Measurements from ENCODE around the gene EFCAB11. TPM values are rescaled to one million over a fixed set of nuclear protein-coding genes. Genes with fewer than 3 reads are reported as not detected.
A peak's percentile ranks its signal among the peaks of the same experiment; 100 is the strongest.

Gene EFCAB11
- total and polyA plus RNA-seq, 2 donors, result 5.6 to 7.6 TPM

DNA sequence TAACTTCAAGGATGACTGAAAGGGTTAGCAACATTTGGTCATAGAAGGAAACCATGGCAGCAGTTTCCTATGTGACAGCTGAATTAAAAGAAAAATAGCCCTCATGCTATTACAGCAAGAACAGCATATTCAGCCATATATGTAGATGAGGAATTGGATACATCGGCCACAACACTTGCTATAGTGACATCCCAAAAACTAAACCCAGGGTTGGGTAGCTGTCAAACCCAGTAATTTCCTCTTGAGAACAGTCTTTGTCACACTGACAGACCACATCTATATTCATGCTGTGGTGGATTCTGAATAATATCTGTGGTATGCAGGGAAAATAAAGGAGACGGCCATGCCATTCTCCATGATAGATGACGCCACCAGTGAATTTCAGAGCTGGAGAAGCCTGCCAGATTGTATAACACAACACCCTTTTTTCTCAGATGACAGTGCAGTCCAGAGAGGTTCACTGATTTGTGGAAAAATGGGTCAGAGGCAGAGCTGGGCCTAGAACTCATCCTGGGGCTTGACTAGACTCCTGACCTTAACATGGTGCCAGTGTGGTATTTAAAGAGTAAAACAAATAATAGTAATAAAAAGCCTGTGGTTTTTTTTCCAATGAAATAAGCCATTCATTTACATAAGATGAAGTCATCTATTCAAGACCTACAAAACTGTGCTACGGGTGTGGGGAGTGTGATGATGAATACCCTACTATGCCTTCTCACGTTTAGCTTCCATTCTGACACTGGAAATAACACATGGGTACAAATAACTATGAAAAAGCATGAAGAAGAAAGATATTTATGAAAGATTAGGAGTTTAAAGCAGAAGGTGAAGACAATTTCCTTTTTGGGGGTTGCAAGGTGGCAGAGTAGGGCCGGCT lies 32.3 kb downstream of the EFCAB11 start:
- H3K27me3 ChIP-seq (ENCODE audit: control insufficient read depth in 2 of 2, insufficient read depth in 1 of 2, low read length in 1 of 2), result no peaks in the 10 kb centered on the region
- no peak overlapping the region for H3K4me3 ChIP-seq (ENCODE audit: low read length in 2 of 2)
- WGBS, result 97% methylated on average over 6 of the region's 6 CpGs
- H3K4me1 ChIP-seq (ENCODE audit: control insufficient read depth in 2 of 2, insufficient read depth in 2 of 2, low read length in 2 of 2), result no peaks in the 10 kb centered on the region
- no peaks in the 10 kb centered on the region for H3K36me3 ChIP-seq (ENCODE audit: control insufficient read depth in 2 of 2, insufficient read depth in 2 of 2, low read length in 1 of 2)
- DNase-seq (ENCODE audit: low read depth in 6 of 9, low spot score in 9 of 9), result no peak
- no peak overlapping the region for H3K27ac ChIP-seq (ENCODE audit: low read depth in 1 of 2, low read length in 1 of 2)
- no peaks in the 10 kb centered on the region for H3K9me3 ChIP-seq (ENCODE audit: control insufficient read depth in 2 of 2, insufficient read depth in 1 of 2, low read length in 1 of 2)

DNA sequence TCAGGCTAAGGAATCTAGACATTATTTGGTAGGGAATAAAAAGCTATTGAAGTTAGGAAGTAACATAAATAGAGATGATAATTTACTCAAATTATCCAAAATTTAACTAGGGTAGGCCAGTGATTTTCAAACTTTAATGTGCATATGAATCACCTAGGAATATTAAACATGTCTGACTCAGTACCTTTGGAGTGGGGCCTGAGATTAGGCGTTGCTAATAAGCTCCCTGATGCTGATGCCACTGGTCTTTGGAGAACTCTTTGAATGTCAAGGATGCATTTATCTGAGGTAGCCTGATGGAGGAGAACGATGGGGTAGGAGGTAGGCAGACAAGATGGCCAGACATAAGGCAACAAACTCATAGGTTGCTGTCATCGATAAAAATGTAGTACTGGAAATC lies 33.2 kb downstream of the EFCAB11 start:
- WGBS, result 99% methylated on average over 3 of the region's 3 CpGs
- Histone ChIP-seq H3K4me1 (ENCODE audit: control insufficient read depth in 2 of 2, insufficient read depth in 2 of 2, low read length in 2 of 2) (no peaks in the 10 kb centered on the region), H3K36me3 (ENCODE audit: control insufficient read depth in 2 of 2, insufficient read depth in 2 of 2, low read length in 1 of 2) (no peaks in the 10 kb centered on the region), H3K4me3 (ENCODE audit: low read length in 2 of 2) (no peak overlapping the region), H3K27me3 (ENCODE audit: control insufficient read depth in 2 of 2, insufficient read depth in 1 of 2, low read length in 1 of 2) (no peaks in the 10 kb centered on the region), H3K9me3 (ENCODE audit: control insufficient read depth in 2 of 2, insufficient read depth in 1 of 2, low read length in 1 of 2) (no peaks in the 10 kb centered on the region), H3K27ac (ENCODE audit: low read depth in 1 of 2, low read length in 1 of 2) (no peak overlapping the region)
- DNase-seq (ENCODE audit: low read depth in 6 of 9, low spot score in 9 of 9), result no peak

- over 99% methylated on average over 2 of the region's 2 CpGs for WGBS
- H3K9me3 ChIP-seq (ENCODE audit: control insufficient read depth in 2 of 2, insufficient read depth in 1 of 2, low read length in 1 of 2), result no peaks in the 10 kb centered on the region
These were observed 34.5 kb downstream of the EFCAB11 start for GRCh38 chr14:89920056-89920455.

DNA sequence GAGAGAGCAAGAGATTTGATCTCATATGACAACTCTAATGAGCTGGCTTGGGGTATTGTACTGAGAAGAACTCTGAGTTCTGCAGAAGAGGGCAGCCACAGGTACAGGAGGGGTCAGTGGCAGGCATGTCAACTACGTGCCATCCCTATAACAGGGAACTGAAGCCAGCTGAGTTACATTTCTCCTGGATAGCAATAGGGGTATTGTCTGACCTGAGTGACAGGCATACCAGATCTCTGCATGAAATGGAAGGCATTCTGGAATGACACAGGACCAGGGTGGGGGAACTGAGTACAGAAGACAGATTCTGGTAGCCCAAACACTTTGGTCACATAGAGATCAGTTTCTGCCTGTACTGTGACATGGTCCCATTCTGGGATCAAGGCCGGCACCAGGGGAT lies 35.8 kb downstream of the EFCAB11 start:
- no peak for DNase-seq (ENCODE audit: low read depth in 6 of 9, low spot score in 9 of 9)
- Histone ChIP-seq H3K27ac (ENCODE audit: low read depth in 1 of 2, low read length in 1 of 2) (no peak overlapping the region), H3K27me3 (ENCODE audit: control insufficient read depth in 2 of 2, insufficient read depth in 1 of 2, low read length in 1 of 2) (no peaks in the 10 kb centered on the region), H3K36me3 (ENCODE audit: control insufficient read depth in 2 of 2, insufficient read depth in 2 of 2, low read length in 1 of 2) (no peaks in the 10 kb centered on the region), H3K4me1 (ENCODE audit: control insufficient read depth in 2 of 2, insufficient read depth in 2 of 2, low read length in 2 of 2) (no peaks in the 10 kb centered on the region), H3K4me3 (ENCODE audit: low read length in 2 of 2) (no peak overlapping the region), H3K9me3 (ENCODE audit: control insufficient read depth in 2 of 2, insufficient read depth in 1 of 2, low read length in 1 of 2) (no peaks in the 10 kb centered on the region)
- 98% methylated on average over 2 of the region's 2 CpGs for WGBS

More at GRCh38 chr14:89920056-89920455, 34.5 kb downstream of the EFCAB11 start:
- DNase-seq (ENCODE audit: low read depth in 6 of 9, low spot score in 9 of 9), result no peak
- H3K4me3 ChIP-seq (ENCODE audit: low read length in 2 of 2), result no peak overlapping the region
- no peaks in the 10 kb centered on the region for H3K27me3 ChIP-seq (ENCODE audit: control insufficient read depth in 2 of 2, insufficient read depth in 1 of 2, low read length in 1 of 2)
- H3K4me1 ChIP-seq (ENCODE audit: control insufficient read depth in 2 of 2, insufficient read depth in 2 of 2, low read length in 2 of 2), result no peaks in the 10 kb centered on the region
- H3K36me3 ChIP-seq (ENCODE audit: control insufficient read depth in 2 of 2, insufficient read depth in 2 of 2, low read length in 1 of 2), result no peaks in the 10 kb centered on the region
- H3K27ac ChIP-seq (ENCODE audit: low read depth in 1 of 2, low read length in 1 of 2), result no peak overlapping the region

DNA sequence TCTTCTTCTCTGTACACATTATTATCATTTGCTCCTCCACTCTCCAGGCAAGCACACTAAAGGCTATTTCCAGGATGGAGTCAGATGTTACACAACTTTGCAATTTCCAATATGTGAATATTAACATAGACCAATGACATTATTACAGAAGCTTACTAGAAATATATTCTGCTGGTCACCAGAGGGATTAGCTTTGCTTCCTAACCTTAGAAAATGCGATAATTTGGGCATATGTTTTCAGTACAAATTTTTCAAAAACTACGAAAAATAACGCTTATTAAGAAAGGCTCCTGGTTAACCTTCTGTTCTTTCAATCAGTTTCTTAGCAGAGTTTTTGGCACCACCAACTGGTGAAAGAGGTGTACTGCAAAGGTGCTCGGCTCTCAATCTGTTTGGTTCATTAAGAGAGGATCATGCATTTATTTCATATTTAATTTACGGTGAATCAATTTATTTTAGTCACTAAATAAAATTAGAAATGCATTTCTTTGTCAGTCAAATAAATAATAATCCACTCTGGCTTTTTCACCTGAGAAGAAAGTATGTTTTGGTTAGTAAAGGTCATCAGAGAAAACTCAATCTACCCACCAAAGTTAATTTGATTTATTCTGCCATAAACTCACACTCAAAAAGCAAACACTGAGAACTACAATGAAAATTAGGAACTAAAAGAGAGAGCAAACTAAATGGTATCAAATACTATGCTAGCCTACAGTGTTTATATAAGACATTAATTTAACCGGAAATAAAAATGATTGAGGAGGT lies 39.2 kb downstream of the EFCAB11 start:
- no peak overlapping the region for H3K27ac ChIP-seq (ENCODE audit: low read depth in 1 of 2, low read length in 1 of 2)
- no peaks in the 10 kb centered on the region for H3K9me3 ChIP-seq (ENCODE audit: control insufficient read depth in 2 of 2, insufficient read depth in 1 of 2, low read length in 1 of 2)
- H3K27me3 ChIP-seq (ENCODE audit: control insufficient read depth in 2 of 2, insufficient read depth in 1 of 2, low read length in 1 of 2), result no peaks in the 10 kb centered on the region
- H3K4me1 ChIP-seq (ENCODE audit: control insufficient read depth in 2 of 2, insufficient read depth in 2 of 2, low read length in 2 of 2), result peaks cover 0 to 4% of the 10 kb centered on the region in 2 donors
- 24% methylated on average over 6 of the region's 6 CpGs for WGBS
- no peak overlapping the region for H3K4me3 ChIP-seq (ENCODE audit: low read length in 2 of 2)
- peak in 8 of 9 donors; percentile 26 to 74 (median 54) for DNase-seq (ENCODE audit: low read depth in 6 of 9, low spot score in 9 of 9)
- H3K36me3 ChIP-seq (ENCODE audit: control insufficient read depth in 2 of 2, insufficient read depth in 2 of 2, low read length in 1 of 2), result no peaks in the 10 kb centered on the region

DNA sequence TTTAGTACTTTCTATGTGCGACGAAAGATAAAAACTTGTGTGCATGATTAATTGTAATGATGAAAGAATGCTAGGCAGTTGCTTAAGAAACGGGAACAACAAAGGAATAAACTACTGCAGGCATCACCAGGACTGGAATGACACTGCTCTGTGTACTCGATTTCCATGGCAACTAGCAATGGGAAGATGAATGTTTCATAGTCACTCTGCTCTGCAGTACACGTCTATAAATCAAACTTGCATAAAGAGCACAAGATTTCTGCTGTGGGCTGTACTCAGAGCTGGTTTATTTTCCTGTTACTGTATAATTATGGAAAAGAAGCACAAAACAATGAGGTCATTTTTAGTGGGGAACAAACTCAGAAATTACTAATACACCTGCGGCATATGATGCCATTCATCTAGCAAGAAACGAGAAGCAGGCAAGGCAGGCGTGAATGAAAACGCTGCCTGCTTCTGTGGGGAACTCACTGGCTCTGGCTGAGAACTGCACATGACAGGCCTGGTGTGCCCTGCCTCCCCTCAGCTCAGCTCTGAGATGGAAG lies 41.8 kb downstream of the EFCAB11 start:
- Histone ChIP-seq H3K27ac (ENCODE audit: low read depth in 1 of 2, low read length in 1 of 2) (peak overlapping the region in 1 of 2 donors; percentile 33), H3K9me3 (ENCODE audit: control insufficient read depth in 2 of 2, insufficient read depth in 1 of 2, low read length in 1 of 2) (no peaks in the 10 kb centered on the region), H3K4me1 (ENCODE audit: control insufficient read depth in 2 of 2, insufficient read depth in 2 of 2, low read length in 2 of 2) (peaks cover 0 to 4% of the 10 kb centered on the region in 2 donors), H3K36me3 (ENCODE audit: control insufficient read depth in 2 of 2, insufficient read depth in 2 of 2, low read length in 1 of 2) (no peaks in the 10 kb centered on the region), H3K27me3 (ENCODE audit: control insufficient read depth in 2 of 2, insufficient read depth in 1 of 2, low read length in 1 of 2) (no peaks in the 10 kb centered on the region), H3K4me3 (ENCODE audit: low read length in 2 of 2) (no peak overlapping the region)
- no peak for DNase-seq (ENCODE audit: low read depth in 6 of 9, low spot score in 9 of 9)
- 47% methylated on average over 9 of the region's 9 CpGs for WGBS

DNA sequence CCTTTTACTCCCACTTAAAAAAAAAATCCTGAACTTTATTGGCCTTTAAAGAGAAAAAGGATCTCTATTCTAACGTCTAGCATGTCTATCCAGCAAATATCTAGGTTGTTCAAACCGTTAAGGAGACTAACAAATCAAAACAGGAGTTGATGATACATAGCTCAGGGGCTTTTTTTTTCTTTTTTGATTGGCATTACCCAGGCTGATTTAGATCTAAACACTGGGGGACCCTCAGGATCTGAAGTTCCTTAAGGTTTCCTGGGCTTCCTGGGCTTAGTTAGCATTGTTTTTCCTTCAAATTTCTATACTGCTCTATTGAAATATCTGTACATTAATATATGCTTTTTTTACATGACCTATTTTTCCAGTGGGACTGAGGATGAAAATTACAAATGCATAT lies 42.3 kb downstream of the EFCAB11 start:
- Histone ChIP-seq H3K27me3 (ENCODE audit: control insufficient read depth in 2 of 2, insufficient read depth in 1 of 2, low read length in 1 of 2) (no peaks in the 10 kb centered on the region), H3K36me3 (ENCODE audit: control insufficient read depth in 2 of 2, insufficient read depth in 2 of 2, low read length in 1 of 2) (no peaks in the 10 kb centered on the region), H3K4me1 (ENCODE audit: control insufficient read depth in 2 of 2, insufficient read depth in 2 of 2, low read length in 2 of 2) (peaks cover 0 to 4% of the 10 kb centered on the region in 2 donors), H3K4me3 (ENCODE audit: low read length in 2 of 2) (no peak overlapping the region), H3K27ac (ENCODE audit: low read depth in 1 of 2, low read length in 1 of 2) (no peak overlapping the region), H3K9me3 (ENCODE audit: control insufficient read depth in 2 of 2, insufficient read depth in 1 of 2, low read length in 1 of 2) (no peaks in the 10 kb centered on the region)
- no peak for DNase-seq (ENCODE audit: low read depth in 6 of 9, low spot score in 9 of 9)
- 91% methylated on average over 2 of the region's 2 CpGs for WGBS

- Histone ChIP-seq H3K4me1 (ENCODE audit: control insufficient read depth in 2 of 2, insufficient read depth in 2 of 2, low read length in 2 of 2) (peaks cover 0 to 4% of the 10 kb centered on the region in 2 donors), H3K9me3 (ENCODE audit: control insufficient read depth in 2 of 2, insufficient read depth in 1 of 2, low read length in 1 of 2) (no peaks in the 10 kb centered on the region), H3K36me3 (ENCODE audit: control insufficient read depth in 2 of 2, insufficient read depth in 2 of 2, low read length in 1 of 2) (no peaks in the 10 kb centered on the region), H3K27me3 (ENCODE audit: control insufficient read depth in 2 of 2, insufficient read depth in 1 of 2, low read length in 1 of 2) (no peaks in the 10 kb centered on the region), H3K4me3 (ENCODE audit: low read length in 2 of 2) (no peak overlapping the region), H3K27ac (ENCODE audit: low read depth in 1 of 2, low read length in 1 of 2) (no peak overlapping the region)
- 79% methylated on average over 11 of the region's 11 CpGs for WGBS
- DNase-seq (ENCODE audit: low read depth in 6 of 9, low spot score in 9 of 9), result no peak
These were observed 43.3 kb downstream of the EFCAB11 start for GRCh38 chr14:89911010-89911919.

Measured in thymus (tissue), 11 donors.